Adrenal gland (tissue), 5 donors: ENCODE data around the gene MAST2.

Source experiments
- POLR2A ChIP-seq, 2 donors: fragments of 450-650 bp; IDR thresholded peaks; one replicate each; pipeline ENCODE4 v1.6.1; 2017; ENCODE audit warnings: antibody characterized with exemption in 2 of 2, mild to moderate bottlenecking in 2 of 2, moderate library complexity in 1 of 2
- TF ChIP-seq, protein P1 (sequence below), 6 experiments: fragments of 450-650 bp in 4 of 6; fragments of 200-600 bp in 2 of 6; sonication (generic) in 1 of 6; IDR thresholded peaks; 1 replicate in 5 of 6; 2 replicates in 1 of 6; pipeline versions ENCODE4 v1.5.1 to v1.8.0; 2016 to 2021; ENCODE audit warnings: antibody characterized with exemption in 6 of 6, mild to moderate bottlenecking in 2 of 6, moderate library complexity in 1 of 6
- donor health status: DM: no; HTN: no; CAD: no.

DNA sequence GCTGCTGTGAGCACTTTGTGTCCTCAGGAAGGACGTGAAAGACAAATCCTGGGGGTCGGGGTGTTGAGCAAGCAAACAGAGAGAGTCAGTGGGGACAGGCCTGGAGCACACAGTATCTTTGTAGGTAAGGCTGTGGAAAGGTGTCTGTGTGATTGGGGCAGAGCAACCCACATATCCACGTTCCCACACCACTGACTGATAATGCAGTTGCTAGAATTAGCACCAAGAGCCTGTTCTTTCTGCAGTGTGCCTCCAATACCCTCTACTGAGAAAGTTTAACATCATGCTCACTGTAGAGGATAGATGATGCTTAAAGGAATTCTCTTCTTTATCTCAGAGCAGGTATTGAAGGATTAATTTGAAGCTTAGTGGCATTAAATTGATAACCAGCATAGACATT is 167.9 kb downstream of the MAST2 start:
- TF ChIP-seq, protein P1, sequence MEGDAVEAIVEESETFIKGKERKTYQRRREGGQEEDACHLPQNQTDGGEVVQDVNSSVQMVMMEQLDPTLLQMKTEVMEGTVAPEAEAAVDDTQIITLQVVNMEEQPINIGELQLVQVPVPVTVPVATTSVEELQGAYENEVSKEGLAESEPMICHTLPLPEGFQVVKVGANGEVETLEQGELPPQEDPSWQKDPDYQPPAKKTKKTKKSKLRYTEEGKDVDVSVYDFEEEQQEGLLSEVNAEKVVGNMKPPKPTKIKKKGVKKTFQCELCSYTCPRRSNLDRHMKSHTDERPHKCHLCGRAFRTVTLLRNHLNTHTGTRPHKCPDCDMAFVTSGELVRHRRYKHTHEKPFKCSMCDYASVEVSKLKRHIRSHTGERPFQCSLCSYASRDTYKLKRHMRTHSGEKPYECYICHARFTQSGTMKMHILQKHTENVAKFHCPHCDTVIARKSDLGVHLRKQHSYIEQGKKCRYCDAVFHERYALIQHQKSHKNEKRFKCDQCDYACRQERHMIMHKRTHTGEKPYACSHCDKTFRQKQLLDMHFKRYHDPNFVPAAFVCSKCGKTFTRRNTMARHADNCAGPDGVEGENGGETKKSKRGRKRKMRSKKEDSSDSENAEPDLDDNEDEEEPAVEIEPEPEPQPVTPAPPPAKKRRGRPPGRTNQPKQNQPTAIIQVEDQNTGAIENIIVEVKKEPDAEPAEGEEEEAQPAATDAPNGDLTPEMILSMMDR (IDR thresholded peaks at IDR 0.05) = no peak
- no peak for TF ChIP-seq POLR2A (IDR thresholded peaks at IDR 0.05)
